Measurements from ENCODE around the gene SIX5. TPM values are rescaled to one million over a fixed set of nuclear protein-coding genes. Genes with fewer than 3 reads are reported as not detected.
A peak's percentile ranks its signal among the peaks of the same experiment; 100 is the strongest.

Gene SIX5
- total RNA-seq, 1 donor from 2014 or later = 16.8 TPM

DNA sequence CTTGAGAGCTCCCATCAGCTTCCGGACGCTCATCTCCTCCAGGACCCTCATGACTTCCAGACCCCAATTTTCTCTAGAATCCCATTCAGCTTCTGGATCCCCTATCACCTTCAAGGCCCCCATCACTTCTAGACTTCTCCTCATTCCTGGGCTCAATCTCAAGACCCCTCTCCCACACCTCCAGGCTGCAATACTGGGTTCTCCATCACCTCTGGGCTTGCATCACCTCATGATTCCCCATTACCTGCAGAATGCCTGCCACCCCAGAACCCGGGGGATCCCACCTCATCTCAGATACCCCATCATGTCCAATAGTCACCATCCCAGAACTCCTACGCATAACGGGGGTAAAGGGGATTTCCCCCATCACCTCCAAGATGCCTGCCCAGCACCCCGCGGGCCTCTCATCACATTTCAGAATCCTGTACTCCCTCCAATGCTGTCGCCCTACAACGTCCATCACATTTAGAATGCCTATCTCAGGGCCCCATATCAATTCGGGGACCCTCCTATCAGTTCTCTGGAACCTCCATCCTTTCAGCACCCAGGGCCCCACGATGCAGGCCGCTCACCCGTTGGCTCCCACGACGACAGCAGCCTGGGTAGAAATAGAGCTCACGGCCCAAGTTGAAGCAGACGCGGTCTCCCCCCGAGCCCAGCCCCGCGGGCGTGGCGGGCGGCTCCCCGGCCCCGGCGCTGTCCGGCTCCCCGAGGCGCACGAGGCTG lies 22.9 kb upstream of the SIX5 start:
- no peaks in the 10 kb centered on the region for H3K9me3 ChIP-seq
- TF ChIP-seq, protein P1, sequence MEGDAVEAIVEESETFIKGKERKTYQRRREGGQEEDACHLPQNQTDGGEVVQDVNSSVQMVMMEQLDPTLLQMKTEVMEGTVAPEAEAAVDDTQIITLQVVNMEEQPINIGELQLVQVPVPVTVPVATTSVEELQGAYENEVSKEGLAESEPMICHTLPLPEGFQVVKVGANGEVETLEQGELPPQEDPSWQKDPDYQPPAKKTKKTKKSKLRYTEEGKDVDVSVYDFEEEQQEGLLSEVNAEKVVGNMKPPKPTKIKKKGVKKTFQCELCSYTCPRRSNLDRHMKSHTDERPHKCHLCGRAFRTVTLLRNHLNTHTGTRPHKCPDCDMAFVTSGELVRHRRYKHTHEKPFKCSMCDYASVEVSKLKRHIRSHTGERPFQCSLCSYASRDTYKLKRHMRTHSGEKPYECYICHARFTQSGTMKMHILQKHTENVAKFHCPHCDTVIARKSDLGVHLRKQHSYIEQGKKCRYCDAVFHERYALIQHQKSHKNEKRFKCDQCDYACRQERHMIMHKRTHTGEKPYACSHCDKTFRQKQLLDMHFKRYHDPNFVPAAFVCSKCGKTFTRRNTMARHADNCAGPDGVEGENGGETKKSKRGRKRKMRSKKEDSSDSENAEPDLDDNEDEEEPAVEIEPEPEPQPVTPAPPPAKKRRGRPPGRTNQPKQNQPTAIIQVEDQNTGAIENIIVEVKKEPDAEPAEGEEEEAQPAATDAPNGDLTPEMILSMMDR (IDR thresholded peaks at IDR 0.05) = no peak
- ATAC-seq (no peak), DNase-seq (no peak)
- peaks cover 22% of the 10 kb centered on the region for H3K4me1 ChIP-seq
- intact Hi-C loops (cut with DNase I) = no loop called here
- H3K27me3 ChIP-seq (ENCODE audit: low read depth) = peaks cover 8% of the 10 kb centered on the region
- peaks cover 39% of the 10 kb centered on the region for H3K36me3 ChIP-seq
- H3K4me3 ChIP-seq = peak overlapping the region; percentile 71
- peak overlapping the region; percentile 77 for H3K27ac ChIP-seq

DNA sequence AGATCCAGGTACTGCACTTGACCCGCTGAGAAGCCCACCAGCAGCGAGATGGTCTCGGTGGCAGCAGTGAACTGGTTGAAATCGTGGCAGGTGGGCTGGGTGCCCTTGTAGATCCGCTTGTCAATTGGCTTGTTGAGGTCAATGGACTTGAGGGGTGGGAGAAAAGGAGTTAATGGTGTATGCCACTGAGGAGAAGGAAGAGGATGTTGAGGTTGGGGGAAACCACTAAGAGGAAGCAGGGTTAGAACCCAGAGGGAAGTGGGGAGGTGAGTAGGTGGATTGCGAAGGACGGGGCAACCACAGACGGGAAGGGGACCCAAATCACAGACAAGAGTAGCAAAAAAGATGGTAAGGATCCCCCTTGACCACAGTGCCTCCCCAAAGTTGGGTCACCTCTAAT lies 21.9 kb upstream of the SIX5 start:
- Histone ChIP-seq H3K4me3 (no peak overlapping the region), H3K4me1 (peaks cover 22% of the 10 kb centered on the region), H3K27me3 (ENCODE audit: low read depth) (peaks cover 10% of the 10 kb centered on the region), H3K9me3 (no peaks in the 10 kb centered on the region), H3K27ac (no peak overlapping the region), H3K36me3 (peaks cover 49% of the 10 kb centered on the region)
- TF ChIP-seq, protein P1 (IDR thresholded peaks at IDR 0.05) = no peak
- intact Hi-C loops (cut with DNase I) = no loop called here
- DNase-seq (no peak), ATAC-seq (peak in 1 of 2 donors; percentile 32)

DNA sequence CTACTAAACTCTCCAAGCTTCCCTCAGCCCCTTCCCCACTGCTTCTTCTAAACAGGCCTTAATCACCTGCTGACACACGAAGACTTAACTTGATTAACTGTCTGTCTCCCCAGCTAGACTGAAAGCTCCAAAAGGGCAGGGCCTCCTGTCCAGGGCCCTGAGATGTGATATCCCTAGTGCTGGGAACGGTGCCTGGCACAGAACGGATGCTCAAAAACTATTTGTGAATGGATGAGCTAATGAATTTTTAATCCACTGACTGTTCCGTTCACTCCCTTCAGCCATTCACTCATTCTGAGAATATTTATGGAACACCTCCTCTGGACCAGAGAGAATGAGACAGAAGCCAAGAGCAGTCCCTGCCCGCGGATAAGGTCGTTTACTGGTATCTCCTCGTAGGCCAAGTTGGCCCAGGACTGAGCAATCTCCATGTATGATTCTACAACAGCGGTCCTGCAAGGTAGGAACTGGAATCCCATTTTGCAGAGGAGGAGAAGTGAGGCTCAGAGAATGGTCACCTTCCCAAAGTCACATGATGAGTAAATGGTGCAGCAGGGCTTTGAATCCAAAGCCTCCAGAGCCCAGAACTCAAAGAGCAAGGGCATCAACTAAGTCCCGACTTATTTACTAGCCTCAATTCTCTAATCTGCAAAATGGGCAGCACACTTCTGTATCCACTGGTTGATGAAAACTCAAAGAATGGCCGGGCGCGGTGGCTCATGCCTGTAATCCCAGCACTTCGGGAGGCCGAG lies 20.2 kb upstream of the SIX5 start:
- Histone ChIP-seq H3K4me3 (no peak overlapping the region), H3K9me3 (no peaks in the 10 kb centered on the region), H3K27me3 (ENCODE audit: low read depth) (peaks cover 23% of the 10 kb centered on the region), H3K36me3 (peaks cover 56% of the 10 kb centered on the region), H3K4me1 (peaks cover 22% of the 10 kb centered on the region), H3K27ac (no peak overlapping the region)
- TF ChIP-seq, protein P1 (IDR thresholded peaks at IDR 0.05) = no peak
- intact Hi-C loops (cut with DNase I) = no loop called here
- ATAC-seq (no peak), DNase-seq (no peak)

DNA sequence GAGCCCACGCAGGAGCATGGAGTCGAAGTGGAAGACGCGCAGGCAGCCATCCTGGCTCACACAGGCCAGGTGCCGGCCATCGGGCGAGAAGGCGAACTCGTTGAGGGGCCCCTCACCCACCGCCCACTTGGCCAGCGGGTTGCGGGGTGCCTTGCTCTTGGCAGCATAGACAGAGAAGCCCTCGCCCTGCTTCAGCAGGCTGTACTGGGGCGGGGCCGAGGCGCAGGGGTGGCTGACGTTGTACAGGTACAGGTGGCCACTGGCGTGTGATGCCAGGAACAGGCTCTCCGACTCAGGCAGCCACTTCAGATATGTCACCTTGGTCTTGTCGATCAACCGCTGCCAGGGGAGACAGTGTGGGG lies 17.5 kb upstream of the SIX5 start:
- Histone ChIP-seq H3K9me3 (no peaks in the 10 kb centered on the region), H3K4me1 (peaks cover 18% of the 10 kb centered on the region), H3K4me3 (no peak overlapping the region), H3K27me3 (ENCODE audit: low read depth) (peaks cover 27% of the 10 kb centered on the region), H3K36me3 (peaks cover 56% of the 10 kb centered on the region), H3K27ac (no peak overlapping the region)
- TF ChIP-seq, protein P1 (IDR thresholded peaks at IDR 0.05) = no peak
- no peak for DNase-seq
- intact Hi-C loops (cut with DNase I) = no loop called here
- ATAC-seq = no peak

DNA sequence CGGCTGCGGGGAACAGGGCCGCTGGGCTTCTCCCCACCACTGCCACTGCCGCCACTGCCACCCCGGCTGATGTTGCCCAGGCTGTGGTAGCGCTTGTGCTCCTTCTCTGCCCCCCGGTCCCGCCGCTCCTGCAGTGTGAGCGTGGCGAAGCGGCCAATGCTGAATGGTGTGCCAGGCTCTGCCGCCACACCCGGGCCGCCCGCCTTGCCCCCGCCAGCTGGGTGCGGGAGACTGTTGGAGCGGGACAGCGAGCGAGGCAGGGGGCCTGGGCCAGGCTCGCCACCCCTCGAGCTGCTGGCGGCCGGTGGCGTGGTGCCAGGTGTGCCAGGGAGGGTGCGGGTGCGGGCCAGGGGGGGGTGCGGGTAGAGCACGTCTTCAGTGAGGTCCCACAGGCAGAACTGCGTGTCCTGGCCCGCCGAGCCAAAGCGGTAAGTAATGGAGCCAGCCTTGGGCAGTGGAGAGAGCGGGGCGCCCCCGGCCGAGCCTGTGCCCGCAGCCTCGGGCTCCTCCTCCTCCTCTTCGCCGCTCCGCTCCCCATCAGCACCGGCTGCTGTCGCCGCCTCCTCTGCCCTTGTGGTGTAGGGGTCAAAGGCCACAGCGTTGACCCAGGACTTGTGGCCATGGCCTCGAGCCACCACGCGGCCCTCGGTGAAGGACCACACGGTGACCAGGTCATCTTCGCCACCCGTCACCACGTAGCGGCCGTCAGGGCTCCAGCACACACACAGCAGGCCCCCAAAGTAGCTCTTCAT lies 16.9 kb upstream of the SIX5 start:
- H3K36me3 ChIP-seq = peaks cover 56% of the 10 kb centered on the region
- H3K27me3 ChIP-seq (ENCODE audit: low read depth) = peaks cover 27% of the 10 kb centered on the region
- TF ChIP-seq, protein P1 (IDR thresholded peaks at IDR 0.05) = no peak
- intact Hi-C loops (cut with DNase I) = no loop called here
- peak overlapping the region; percentile 60 for H3K27ac ChIP-seq
- H3K9me3 ChIP-seq = no peaks in the 10 kb centered on the region
- DNase-seq (no peak), ATAC-seq (no peak)
- peaks cover 18% of the 10 kb centered on the region for H3K4me1 ChIP-seq
- H3K4me3 ChIP-seq = no peak overlapping the region

All from lower lobe of right lung (tissue), 2 donors.